Body of pancreas (tissue), 4 donors: ENCODE data around the gene ZNF783.

Experiments
- POLR2A ChIP-seq, 3 donors: fragments of 450-650 bp; IDR thresholded peaks; one replicate each; pipeline ENCODE4 v1.6.1; 2016; ENCODE audit warnings: antibody characterized with exemption in 3 of 3, mild to moderate bottlenecking in 2 of 3
- TF ChIP-seq, protein P1 (sequence below), 7 experiments: fragments of 450-650 bp in 4 of 7; fragments of 200-600 bp in 3 of 7; sonication (generic) in 3 of 7; IDR thresholded peaks; one replicate each; pipeline ENCODE4 v1.5.1; 2016 to 2019; ENCODE audit warnings: antibody characterized with exemption in 7 of 7

DNA sequence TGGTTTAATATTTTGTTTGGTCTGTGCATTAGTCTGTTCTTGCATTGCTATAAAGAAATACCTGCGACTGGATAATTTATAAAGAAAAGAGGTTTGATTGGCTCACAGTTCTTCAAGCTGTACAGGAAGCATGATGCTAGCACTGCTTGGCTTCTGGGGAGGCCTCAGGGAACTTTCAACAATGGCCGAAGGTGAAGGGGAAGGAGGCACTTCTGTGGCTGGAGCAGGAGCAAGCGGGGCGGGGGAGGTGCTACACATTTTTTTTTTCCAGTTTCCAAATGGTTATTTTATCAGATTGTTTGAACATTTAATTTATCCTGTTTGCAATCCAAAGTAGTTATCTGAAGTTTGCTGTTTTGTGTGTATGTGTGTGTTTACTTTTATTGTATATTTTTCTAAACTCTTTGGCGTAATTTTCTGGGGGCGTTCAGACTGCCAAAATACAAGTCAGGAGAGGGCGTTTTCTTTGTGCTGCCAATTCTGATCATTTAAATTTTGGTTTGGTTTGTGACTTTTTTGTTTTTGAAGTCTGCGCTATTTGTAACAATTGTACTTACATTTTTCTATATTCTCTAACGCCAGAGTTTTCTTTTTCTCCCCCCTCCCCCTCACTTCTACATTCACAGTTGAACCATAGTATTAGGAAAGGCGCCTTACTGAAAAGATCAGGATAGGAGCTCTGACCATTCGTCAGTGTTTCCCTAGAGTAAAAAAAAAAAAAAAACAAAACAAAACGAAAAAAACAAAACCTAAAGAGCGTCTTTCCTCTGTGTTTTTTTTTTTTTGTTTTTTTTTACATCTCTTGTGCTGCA lies 58.5 kb downstream of the ZNF783 start:
- no peak for TF ChIP-seq POLR2A (IDR thresholded peaks at IDR 0.05)
- TF ChIP-seq, protein P1, sequence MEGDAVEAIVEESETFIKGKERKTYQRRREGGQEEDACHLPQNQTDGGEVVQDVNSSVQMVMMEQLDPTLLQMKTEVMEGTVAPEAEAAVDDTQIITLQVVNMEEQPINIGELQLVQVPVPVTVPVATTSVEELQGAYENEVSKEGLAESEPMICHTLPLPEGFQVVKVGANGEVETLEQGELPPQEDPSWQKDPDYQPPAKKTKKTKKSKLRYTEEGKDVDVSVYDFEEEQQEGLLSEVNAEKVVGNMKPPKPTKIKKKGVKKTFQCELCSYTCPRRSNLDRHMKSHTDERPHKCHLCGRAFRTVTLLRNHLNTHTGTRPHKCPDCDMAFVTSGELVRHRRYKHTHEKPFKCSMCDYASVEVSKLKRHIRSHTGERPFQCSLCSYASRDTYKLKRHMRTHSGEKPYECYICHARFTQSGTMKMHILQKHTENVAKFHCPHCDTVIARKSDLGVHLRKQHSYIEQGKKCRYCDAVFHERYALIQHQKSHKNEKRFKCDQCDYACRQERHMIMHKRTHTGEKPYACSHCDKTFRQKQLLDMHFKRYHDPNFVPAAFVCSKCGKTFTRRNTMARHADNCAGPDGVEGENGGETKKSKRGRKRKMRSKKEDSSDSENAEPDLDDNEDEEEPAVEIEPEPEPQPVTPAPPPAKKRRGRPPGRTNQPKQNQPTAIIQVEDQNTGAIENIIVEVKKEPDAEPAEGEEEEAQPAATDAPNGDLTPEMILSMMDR (IDR thresholded peaks at IDR 0.05), result no peak
